Measurements from ENCODE around the gene PRDM16. TPM values are rescaled to one million over a fixed set of nuclear protein-coding genes. Genes with fewer than 3 reads are reported as not detected.

PRDM16 gene
- total and polyA plus RNA-seq, 2 of the 4 experiments (the other 2 are of a cell fraction) = 0.02 TPM; not detected in 1

GRCh38 chr1:3040004-3040403 lies 29.0 kb upstream of the PRDM16 start:
- Histone ChIP-seq H4K5ac (ENCODE audit: low read depth, low read length) (no peak overlapping the region), H4K20me1 (ENCODE audit: insufficient read depth, low read length) (no peaks in the 10 kb centered on the region), H3K18ac (ENCODE audit: low read depth, low read length) (no peak overlapping the region), H3K27me3 (ENCODE audit: control insufficient read depth, insufficient read depth, low read length) (no peaks in the 10 kb centered on the region), H3K4me3 (ENCODE audit: insufficient read depth, low read depth, low read length) (no peak overlapping the region), H2BK5ac (ENCODE audit: low read depth, low read length, poor library complexity, severe bottlenecking) (no peak overlapping the region), H3K4ac (ENCODE audit: low read depth, low read length) (no peak overlapping the region), H3K23ac (ENCODE audit: low read depth, low read length) (no peak overlapping the region), H3K36me3 (ENCODE audit: control insufficient read depth, insufficient read depth, low read length) (no peaks in the 10 kb centered on the region), H3K9me3 (ENCODE audit: control insufficient read depth, insufficient read depth, low read length) (peaks cover 29% of the 10 kb centered on the region), H2BK20ac (ENCODE audit: low read depth, low read length) (no peak overlapping the region), H2AK5ac (ENCODE audit: low read depth, low read length) (no peak overlapping the region), H3K4me1 (ENCODE audit: control insufficient read depth, insufficient read depth, low read length) (no peaks in the 10 kb centered on the region), H2BK15ac (ENCODE audit: low read depth, low read length) (no peak overlapping the region), H3K27ac (ENCODE audit: insufficient read depth, low read length) (no peak overlapping the region), H3K9ac (ENCODE audit: low read depth, low read length) (no peak overlapping the region), H4K8ac (ENCODE audit: low read depth in 2 of 2, low read length in 2 of 2) (no peak overlapping the region), H3K14ac (replicated peaks; ENCODE audit: low read depth, low read length) (no peak overlapping the region), H3K56ac (ENCODE audit: extremely low read depth, insufficient read depth, low read length) (no peak overlapping the region), H2BK120ac (ENCODE audit: low read depth, low read length) (no peak overlapping the region), H3K4me2 (ENCODE audit: low read depth, low read length) (no peak overlapping the region), H4K91ac (ENCODE audit: insufficient read depth, low read depth, low read length) (no peak overlapping the region), H2AK9ac (replicated peaks; ENCODE audit: low read depth, low read length, poor library complexity) (no peak overlapping the region), H3K9me1 (ENCODE audit: insufficient read depth, low read length) (no peaks in the 10 kb centered on the region), H2AFZ (replicated peaks; ENCODE audit: low read length, poor library complexity) (no peak overlapping the region), H3K79me1 (ENCODE audit: low read depth in 1 of 2, low read length in 2 of 2) (no peaks in the 10 kb centered on the region)
- in situ Hi-C loops (cut with MboI; ENCODE audit: low sequenced_read_pairs) (no loop called here), intact Hi-C loops (cut with micrococcal nuclease) (no loop called here), dilution Hi-C loops (cut with HindIII; ENCODE audit: low sequenced_read_pairs, unreplicated experiment) (no loop called here)
- POLR2A ChIA-PET (ENCODE audit: unreplicated experiment) = no interaction called here
- TF ChIP-seq USF2 (IDR thresholded peaks at IDR 0.05; ENCODE audit: low read depth, low read length) (no peak), POLR2A (IDR thresholded peaks at IDR 0.05; ENCODE audit: low read depth, low read length) (no peak), MAZ (IDR thresholded peaks at IDR 0.05; ENCODE audit: borderline replicate concordance, low read depth, low read length) (no peak), RAD21 (IDR thresholded peaks at IDR 0.05; ENCODE audit: low read length) (no peak), RCOR1 (IDR thresholded peaks at IDR 0.05; ENCODE audit: insufficient replicate concordance, low read length) (no peak), CEBPB (IDR thresholded peaks at IDR 0.05; ENCODE audit: low read depth, low read length) (no peak), RFX5 (IDR thresholded peaks at IDR 0.05; ENCODE audit: low read depth, low read length) (no peak), NFE2L2 (IDR thresholded peaks at IDR 0.05; ENCODE audit: low read depth, low read length) (no peak), FOS (IDR thresholded peaks at IDR 0.05; ENCODE audit: low read depth, low read length) (no peak), MXI1 (IDR thresholded peaks at IDR 0.05; ENCODE audit: borderline replicate concordance, low read depth, low read length) (no peak), SMC3 (IDR thresholded peaks at IDR 0.05; ENCODE audit: low read depth, low read length) (no peak), CHD1 (IDR thresholded peaks at IDR 0.05; ENCODE audit: low read depth, low read length) (no peak), MAFK (IDR thresholded peaks at IDR 0.05; ENCODE audit: low read depth, low read length) (no peak), BHLHE40 (IDR thresholded peaks at IDR 0.05; ENCODE audit: low read depth, low read length) (no peak)
- TF ChIP-seq, protein P1, sequence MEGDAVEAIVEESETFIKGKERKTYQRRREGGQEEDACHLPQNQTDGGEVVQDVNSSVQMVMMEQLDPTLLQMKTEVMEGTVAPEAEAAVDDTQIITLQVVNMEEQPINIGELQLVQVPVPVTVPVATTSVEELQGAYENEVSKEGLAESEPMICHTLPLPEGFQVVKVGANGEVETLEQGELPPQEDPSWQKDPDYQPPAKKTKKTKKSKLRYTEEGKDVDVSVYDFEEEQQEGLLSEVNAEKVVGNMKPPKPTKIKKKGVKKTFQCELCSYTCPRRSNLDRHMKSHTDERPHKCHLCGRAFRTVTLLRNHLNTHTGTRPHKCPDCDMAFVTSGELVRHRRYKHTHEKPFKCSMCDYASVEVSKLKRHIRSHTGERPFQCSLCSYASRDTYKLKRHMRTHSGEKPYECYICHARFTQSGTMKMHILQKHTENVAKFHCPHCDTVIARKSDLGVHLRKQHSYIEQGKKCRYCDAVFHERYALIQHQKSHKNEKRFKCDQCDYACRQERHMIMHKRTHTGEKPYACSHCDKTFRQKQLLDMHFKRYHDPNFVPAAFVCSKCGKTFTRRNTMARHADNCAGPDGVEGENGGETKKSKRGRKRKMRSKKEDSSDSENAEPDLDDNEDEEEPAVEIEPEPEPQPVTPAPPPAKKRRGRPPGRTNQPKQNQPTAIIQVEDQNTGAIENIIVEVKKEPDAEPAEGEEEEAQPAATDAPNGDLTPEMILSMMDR (conservative IDR thresholded peaks at IDR 0.05; ENCODE audit: low read depth, low read length) = no peak
- TF ChIP-seq, protein P2, sequence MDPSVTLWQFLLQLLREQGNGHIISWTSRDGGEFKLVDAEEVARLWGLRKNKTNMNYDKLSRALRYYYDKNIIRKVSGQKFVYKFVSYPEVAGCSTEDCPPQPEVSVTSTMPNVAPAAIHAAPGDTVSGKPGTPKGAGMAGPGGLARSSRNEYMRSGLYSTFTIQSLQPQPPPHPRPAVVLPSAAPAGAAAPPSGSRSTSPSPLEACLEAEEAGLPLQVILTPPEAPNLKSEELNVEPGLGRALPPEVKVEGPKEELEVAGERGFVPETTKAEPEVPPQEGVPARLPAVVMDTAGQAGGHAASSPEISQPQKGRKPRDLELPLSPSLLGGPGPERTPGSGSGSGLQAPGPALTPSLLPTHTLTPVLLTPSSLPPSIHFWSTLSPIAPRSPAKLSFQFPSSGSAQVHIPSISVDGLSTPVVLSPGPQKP (IDR thresholded peaks at IDR 0.05; ENCODE audit: borderline replicate concordance, low read depth, low read length) = no peak
- ATAC-seq (ENCODE audit: low read depth) (no peak), DNase-seq (no peak)
- no TSS peak for BruUV-seq (replicated peaks)
- CTCF ChIA-PET = no interaction called here
- WGBS, 2 experiments (ENCODE audit: extremely low coverage in 2 of 2, insufficient read length in 1 of 2) = 68% methylated on average over 3 of the region's 7 CpGs; no CpG with 5 or more reads in 1 of the 2 experiments
